GM18519 (cell line): Measurements from ENCODE around the gene FSTL5.
"Not testable (repeated sequence)": the region's sequence is repeated elsewhere in the genome, so short reads cannot be mapped to it uniquely, and the experiment has no call there.

ENCODE experiments used
- ATAC-seq: cut with Tn5 transposase; IDR thresholded peaks from one replicate; pipeline ENCODE4 v1.9.1; 2021; ENCODE audit warnings: mild to moderate bottlenecking, moderate library complexity; ENCODE audit not compliant: unreplicated experiment, low FRiP score

Gene FSTL5

DNA sequence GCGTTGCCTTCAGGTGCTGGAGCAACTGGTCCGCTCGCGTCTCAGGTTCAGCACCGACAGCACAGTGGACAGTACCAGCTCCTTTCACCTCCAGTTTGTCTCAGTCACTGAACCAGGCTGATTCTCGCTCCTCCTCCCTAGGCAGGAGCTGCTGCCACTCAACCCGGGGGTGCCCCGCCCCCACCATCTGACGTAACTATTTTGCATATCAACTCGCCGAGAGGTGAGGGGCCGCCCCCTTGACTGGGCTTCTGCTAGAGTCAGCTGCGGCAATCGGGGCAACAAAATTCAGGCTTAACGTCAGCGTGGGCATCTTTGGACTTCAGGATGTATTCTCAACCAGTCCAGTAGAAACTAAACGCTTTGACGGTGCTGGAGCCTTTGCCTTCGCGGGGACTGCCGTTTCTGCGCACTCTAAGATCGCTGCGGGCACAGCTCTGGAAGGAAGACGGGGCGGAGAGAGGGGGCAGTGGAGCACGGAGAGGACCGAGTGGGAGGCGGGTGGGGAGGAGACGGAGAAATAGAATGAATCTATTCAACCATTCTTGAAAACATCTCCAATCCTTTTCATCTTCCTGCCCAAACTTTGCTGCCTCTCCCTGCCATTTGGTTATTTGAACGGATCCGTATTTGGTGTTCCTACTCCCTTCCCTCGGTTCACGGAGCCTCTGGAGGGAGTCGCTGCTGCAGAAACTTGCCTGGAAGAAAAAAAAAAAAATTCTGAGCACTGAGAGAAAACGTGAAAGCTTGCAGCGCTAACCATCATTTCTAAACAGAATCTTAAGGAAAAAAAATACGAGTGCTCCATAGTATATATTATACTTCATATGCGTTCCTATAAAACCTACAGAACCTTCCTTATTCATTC lies at the start of gene FSTL5:
TSS of gene FSTL5 (minus strand) at position 109 of the 868 bp plus-strand sequence. CDS start 52,604 bp downstream, outside the sequence.
- ATAC-seq, result peak; percentile 82

DNA sequence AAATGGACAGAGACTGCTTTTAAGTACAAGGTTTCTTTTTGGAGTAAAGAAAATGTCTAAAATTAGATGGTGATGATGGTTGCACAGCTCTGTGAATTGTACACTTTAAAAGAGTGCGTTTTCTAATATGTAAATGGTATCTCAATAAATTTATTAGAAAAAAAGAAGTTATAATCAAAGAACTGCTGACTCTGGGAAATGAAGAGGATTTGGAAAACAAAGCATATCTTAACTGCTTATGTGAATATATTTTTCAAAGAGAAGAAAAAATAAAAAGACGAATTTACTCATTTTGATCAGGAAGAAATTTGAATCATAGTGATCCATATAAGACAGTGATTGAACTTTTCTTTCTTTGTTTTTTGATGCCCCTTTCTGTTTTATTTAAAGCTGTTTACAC lies 45.9 kb upstream of the FSTL5 start:
- ATAC-seq, result no peak

DNA sequence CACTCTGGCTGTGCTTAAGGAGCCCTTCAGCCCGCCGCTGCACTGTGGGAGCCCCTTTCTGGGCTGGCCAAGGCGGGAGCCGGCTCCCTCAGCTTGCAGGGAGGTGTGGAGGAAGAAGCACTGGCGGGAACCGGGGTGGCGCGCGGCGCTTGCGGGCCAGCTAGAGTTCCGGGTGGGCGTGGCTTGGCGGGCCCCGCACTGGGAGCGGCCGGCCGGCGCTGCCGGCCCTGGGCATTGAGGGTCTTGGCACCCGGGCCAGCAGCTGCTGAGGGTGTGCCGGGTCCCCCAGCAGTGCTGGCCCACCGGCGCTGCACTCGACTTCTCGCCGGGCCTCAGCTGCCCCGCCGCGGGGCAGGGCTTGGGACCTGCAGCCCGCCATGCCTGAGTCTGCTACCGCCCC lies 39.7 kb upstream of the FSTL5 start:
- not testable (repeated sequence) for ATAC-seq

DNA sequence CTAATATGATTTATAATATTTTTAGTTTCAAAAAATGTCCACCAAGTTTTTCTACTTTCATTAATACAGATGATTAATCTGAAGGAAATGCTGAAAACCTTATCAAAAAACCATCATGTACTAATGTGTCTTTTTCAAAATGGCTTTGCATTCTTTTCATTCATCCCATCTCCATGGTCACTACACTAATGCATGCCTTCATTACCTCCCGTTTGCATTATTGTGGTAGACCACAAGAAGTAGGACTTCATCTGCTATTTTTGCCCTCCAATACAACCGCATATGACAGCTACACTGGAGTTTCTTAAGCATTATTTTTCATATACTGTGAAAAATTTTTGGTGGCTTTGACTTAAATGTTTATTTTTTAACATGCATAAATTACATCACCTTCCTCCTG lies 37.9 kb upstream of the FSTL5 start:
- no peak for ATAC-seq

DNA sequence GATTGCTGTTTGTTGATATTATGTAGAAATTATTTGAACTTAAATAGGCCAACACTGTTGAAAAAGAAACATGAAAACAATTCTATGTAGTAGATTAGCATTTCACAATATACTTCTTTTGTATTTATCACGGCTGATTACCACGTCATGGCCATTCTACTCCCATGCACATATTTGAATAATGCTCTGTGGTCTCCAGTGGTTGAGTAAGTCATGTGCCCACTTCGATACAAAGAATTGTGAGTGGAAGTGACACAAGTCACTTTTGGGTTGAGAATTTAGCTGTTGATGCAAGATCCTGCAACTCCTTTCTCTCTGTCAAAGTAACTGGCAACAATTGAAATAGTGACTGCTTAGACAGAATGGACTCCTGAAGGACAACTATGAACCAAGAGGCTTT lies 6.7 kb upstream of the FSTL5 start:
- ATAC-seq, result no peak

DNA sequence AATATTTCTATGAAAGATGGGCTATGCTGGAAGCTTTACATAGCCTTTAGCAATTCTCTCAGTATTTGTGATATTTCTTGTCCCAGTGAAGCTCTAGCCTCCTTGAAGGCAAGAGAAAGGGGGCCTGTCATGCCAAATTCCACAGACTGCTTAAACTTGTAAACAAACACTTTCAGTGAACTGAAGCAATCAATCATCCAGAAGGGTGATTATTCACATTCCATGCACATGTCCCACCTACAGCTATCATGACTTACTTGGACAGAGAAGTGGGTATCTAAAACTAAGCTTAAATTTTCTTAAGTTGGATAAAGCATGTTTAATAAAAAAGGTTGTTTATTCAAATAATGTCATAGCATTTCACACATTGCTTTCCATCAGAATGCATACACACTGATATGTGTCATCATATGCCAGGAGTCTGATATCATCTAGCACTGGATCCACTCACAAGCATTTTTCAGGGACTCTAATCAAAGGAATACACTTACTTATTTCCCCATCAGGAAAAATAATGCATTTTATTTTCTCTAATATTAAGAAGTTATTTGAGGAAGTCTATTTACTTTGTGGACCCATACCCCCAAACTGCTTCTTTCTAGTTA lies 1.2 kb upstream of the FSTL5 start:
- ATAC-seq, result no peak

DNA sequence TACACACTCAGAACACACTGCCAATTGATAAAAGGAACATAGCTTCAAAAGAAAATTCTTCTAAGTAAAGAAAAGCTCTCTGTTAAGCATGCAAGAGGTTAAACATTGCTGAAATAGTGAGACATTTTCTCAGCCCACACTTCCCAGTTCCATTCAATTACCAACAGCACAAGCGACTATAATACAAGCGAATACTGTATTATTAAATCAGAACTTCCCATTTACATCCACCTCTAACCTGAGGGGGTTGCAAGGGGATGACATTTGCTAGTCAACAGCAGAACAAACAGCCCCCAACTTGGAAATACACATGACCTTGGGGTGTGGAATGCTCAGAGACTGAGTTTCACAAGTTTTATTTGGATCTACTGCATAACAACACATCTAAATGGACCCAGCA lies 1.1 kb downstream of the FSTL5 start:
- ATAC-seq, result no peak

DNA sequence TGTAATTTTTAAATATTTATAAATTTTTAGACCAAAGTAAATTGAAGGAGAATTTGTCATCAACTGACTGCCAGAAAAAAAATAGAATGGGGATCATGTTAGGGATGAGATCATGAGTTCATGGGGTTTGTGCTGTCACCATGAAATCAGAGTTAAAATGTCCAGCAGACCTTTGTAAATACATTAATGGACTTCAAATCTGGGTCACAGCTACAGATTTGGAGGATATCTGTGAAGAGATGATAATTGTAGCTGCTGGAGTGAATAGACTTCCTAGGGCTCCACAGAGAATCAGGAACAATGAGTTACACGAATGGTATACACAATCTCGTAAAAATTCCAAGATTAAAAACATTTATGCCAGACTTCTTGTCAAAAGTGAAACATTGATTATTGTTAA lies 6.6 kb downstream of the FSTL5 start:
- no peak for ATAC-seq

DNA sequence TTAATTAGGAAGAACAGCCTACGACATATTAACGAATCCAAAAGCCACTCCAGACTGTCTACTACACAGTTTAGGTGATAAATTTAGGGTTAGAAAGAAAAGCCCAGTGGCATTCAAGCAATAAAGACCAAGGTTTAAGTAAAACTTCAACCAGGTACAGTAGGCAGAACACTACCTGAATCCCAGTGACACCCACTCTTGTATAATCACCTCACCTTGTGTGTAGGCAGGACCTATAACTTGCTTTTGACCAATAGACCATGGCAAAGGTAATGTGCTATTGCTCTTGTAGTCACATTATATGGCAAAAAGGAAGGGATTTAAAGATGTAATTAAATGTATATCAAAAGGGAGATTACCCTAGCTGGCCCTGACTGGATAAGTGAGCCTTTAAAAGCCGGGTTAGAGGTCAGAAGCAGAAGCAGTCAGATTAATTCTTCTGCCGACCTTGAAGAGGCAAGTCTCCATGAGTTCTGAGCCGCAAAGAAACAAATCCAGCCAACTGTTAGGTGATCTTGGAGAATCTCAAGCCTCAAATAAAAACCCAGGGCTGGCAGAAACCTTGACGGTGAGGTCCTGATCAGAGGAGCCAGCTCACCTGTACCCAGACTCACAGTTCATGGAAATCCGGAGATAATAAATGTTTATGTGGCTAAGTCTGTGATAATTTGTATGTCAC lies 8.8 kb downstream of the FSTL5 start:
- no peak for ATAC-seq

DNA sequence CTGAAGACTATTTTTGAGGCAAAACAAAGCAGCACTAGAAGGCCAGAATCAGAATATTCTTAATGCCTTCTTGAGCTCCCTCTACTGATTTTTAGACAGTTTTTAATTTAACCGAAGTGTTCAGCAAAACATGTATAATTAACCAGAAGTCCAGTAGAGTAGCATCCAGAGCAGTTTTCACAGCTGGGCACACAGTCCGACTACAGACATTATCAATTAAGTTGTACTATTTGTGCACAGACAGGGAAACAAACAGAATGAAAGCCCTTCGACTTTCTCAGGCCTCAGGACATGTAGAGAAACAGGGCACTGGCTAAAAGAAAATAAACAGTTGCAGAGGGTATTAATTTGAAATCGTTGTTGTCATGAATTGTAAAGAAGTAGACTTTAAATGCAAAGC lies 11.9 kb downstream of the FSTL5 start:
- no peak for ATAC-seq

DNA sequence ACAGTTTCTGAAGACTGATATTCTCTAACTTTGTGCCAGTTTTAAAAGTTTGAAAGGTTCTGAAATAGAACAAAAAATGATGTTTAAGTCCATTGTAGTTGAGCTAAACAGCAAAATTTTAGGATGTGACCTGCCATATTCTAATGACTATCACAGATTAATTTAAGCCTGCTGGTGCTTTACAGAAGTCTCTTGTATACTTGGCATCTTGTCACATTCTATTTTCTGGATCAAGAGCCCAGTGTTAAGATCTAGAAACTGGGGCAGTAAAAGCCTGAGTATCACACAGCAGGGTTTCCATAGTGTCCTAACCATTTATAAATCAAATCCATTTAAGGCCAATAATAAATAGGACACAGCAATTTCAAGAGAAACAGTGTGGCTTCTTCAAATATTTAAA lies 12.4 kb downstream of the FSTL5 start:
- ATAC-seq, result no peak

DNA sequence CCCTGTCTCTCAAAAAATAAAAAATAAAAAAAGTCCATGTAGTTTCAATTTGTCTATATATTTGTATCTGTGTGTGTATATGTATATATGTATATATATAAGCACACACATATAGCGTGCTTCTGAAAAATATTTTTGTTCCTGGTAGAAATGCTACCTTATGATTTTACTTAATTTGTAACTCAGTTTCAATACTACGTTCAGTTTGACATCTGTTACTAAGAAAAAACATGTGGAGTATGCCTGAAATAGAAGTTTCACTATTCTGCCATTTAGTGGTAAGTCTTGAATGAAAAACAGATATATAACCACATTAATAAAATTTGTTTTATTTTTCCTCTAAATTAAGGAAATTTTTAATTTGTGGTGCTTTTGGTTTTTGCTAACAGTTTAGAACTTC lies 14.2 kb downstream of the FSTL5 start:
- no peak for ATAC-seq

DNA sequence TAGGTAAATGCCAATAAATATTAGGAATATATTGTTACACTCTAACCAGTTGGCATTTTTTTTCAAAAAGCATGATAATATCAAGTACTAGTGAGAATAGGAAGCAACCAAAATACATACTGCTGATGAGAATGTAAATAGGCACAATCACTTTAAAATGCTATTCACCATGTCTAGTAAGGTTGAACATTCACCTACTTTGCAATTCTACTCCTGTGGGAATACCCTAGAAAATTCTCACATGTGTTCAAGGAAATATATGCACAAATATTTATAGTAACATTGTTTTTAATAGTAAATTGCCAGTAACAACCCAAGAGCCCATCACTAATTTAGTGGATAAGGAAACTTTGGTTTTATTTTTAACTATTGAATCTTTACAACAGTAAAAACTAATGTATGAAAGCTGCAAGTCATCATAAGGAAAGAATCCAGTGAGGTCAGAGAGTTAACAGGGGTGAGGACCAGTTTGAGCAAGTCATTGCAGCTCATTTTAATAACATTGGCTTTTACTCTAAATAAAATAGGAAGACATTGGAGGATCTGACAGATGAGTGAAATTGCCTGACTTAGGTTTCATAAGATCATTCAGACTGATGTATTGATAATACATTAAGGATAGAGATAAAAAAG lies 23.6 kb downstream of the FSTL5 start:
- ATAC-seq, result no peak

DNA sequence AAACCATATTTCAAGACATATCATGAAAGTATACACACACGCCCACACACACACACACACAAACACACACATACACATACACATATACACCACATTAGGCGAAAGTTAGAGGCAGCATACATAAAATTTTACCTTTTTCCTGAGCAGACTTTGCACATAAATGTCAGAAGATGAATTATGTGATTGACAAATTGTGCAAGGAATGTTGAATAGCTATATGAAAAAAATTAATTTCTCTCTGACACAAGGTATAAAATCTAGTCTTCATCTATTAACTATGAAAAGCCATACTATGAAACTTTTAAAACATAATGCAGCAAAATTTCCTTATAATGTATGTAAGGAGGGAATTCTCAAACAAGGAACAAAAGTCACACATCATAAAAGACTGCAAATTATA lies 24.4 kb downstream of the FSTL5 start:
- ATAC-seq, result no peak

DNA sequence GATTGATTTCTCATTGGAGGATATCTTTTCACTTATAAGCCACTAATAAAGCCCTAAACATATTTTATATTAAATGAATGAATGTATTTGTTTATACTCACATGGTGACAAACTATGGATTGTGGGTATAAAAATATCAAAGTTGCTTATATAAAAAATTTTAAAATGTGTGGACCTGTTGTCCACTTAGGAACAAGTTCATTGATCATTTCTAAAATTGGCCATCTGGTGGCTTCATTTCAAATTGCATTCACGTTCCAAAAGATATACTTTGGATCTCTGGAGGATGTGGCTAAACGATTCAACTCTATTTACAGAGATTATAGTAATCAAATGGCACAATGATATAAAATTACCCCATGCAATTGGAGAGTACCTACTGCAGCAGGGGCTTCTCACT lies 32.5 kb downstream of the FSTL5 start:
- ATAC-seq, result no peak

DNA sequence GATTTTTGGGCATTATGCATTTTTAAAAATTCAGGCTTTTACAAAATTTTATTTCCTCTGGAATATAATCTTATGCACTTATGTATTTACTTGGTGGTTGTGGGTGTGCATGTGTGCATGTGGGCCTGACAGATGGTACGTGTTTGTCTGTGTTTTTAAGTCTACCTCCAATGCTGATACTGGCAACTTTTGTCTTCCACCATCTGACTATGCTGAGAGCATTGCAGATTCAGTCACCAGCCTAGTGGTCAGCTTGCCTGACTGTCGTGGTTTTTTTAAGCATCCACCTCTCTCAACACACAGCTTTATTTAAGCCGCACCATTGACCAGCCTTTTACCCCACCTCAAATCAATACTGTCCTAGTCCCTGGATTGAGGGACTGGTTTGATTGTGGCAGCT lies 37.1 kb downstream of the FSTL5 start:
- no peak for ATAC-seq

DNA sequence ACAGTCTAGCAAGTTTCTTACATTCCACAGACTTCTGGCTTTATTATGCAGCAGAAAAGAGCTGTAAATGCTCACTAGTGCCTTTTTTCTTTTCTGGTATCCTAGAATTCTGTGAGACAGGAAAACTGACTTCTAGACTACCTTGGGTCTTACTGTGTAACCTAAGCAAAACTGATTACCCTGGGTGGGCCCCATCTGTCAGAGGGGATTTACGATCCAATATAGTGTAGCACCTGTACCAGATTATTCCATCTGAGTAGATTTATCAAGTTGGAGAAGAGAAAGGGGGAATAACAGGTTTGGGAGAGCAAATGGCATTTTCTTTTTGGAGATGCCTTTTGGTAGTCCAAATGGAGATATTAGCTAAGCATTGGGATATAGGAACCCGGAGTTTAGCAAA lies 46.7 kb downstream of the FSTL5 start:
- ATAC-seq, result no peak

DNA sequence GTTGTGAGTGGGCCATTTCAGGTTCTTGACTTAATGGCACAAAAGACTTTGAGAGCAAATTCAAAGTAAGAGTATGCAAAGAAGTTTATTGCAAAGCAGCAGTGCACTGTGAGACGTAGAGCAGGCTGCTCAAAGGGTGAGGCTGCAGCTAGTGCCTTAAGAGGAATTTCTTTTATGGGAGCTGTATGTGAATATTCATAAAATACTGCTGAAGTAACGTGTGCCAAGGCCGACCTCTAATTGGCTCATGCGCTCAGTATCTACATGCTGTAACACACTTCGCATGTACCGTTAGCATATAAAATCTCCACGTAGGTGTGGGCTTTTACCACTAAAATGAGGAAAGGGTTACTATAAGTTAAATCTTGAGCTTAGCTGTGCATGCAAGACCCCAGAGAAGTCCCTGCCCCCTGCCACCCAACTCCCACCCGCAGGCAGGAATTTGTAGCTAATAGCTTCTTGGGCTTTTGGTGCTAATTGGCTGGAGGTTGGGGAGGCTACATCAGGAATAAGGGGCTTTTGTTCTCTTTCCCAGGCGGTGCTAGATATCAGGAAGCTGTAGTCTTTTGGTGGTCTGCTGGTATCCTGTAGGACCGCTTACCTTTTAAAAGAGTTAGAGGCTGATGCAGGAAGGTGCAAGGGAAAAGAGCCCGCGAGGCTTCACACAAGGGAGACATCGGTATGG lies 47.6 kb downstream of the FSTL5 start:
- ATAC-seq, result no peak

DNA sequence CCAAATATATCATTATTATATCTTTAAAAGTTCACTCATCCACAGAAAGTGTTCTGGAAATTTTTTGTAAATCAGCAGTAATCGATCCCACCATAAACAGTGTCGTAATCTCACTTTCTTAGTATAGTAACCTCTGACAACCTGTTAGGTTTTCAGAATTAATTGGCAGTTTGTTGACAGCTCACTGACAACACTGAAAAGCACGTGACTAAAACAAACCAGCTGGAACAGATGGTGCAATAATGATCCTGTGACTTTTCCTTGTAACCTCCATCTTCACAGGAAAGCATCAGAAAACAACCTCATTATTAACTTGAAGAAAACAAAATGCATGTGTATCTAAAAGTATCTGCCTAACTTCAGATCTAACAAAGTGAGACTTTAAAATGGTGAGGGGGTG lies 48.5 kb downstream of the FSTL5 start:
- ATAC-seq, result no peak

DNA sequence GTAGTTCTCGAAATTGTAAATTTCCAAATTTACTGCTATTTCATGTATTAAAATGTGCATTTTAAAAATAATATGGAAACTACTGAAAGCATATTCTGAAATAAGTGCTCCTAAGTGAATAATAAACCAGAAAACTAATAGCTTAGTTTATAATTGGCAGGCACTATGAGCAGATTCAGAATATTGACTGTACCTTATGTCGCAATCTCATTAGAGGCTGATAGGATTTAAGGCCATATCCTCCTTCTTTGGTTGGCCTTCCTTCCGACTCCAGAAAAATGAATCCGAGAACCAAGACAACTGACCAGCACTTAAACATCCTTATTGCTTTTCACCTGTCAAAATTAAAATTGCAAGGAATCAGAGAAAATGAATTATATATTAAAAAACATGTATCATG lies 52.7 kb downstream of the FSTL5 start:
- no peak for ATAC-seq
